ENCODE results near the gene CD55. TPM values are rescaled to one million over a fixed set of nuclear protein-coding genes. Genes with fewer than 3 reads are reported as not detected.

The CD55 gene
- total and polyA plus RNA-seq, 8 donors = 8.1 to 168 (median 25.6) TPM

- no peak for TF ChIP-seq POLR2A (IDR thresholded peaks at IDR 0.05)
- no peak for TF ChIP-seq CTCF (IDR thresholded peaks at IDR 0.05)
- Histone ChIP-seq H3K27ac (no peak overlapping the region), H3K27me3 (no peaks in the 10 kb centered on the region)
Measured at GRCh38 chr1:207345644-207346477, 24.4 kb downstream of the CD55 start.

GRCh38 chr1:207346513-207346912 lies 25.0 kb downstream of the CD55 start:
- TF ChIP-seq POLR2A (IDR thresholded peaks at IDR 0.05) = no peak
- TF ChIP-seq CTCF (IDR thresholded peaks at IDR 0.05) = no peak
- TF ChIP-seq POLR2AphosphoS5 (IDR thresholded peaks at IDR 0.05) = no peak
- no peak for TF ChIP-seq EP300 (IDR thresholded peaks at IDR 0.05)
- no peak overlapping the region for H3K27ac ChIP-seq
- intact Hi-C loops (cut with DNase I; ENCODE audit: low total_unique reads) = no loop called here
- 59 to 89% (median 81%) methylated on average over 3 of the region's 3 CpGs for WGBS, 5 donors
- H3K27me3 ChIP-seq = no peaks in the 10 kb centered on the region
- peaks cover 0 to 4% (median 0%) of the 10 kb centered on the region in 4 donors for H3K4me1 ChIP-seq
- H3K36me3 ChIP-seq = peaks cover 9 to 70% (median 44%) of the 10 kb centered on the region in 4 donors
- peaks cover 0 to 11% (median 7%) of the 10 kb centered on the region in 4 donors for H3K9me3 ChIP-seq
- H3K4me3 ChIP-seq = no peak overlapping the region
- DNase-seq = no peak

More at GRCh38 chr1:207345644-207346477, 24.4 kb downstream of the CD55 start:
- Histone ChIP-seq H3K9me3 (peaks cover 0 to 11% (median 7%) of the 10 kb centered on the region in 4 donors), H3K4me3 (no peak overlapping the region), H3K36me3 (peaks cover 9 to 67% (median 48%) of the 10 kb centered on the region in 4 donors), H3K4me1 (peaks cover 0 to 4% (median 0%) of the 10 kb centered on the region in 4 donors)
- intact Hi-C loops (cut with DNase I; ENCODE audit: low total_unique reads) = no loop called here
- DNase-seq = no peak
- 70 to 83% (median 82%) methylated on average over 5 to 7 of the region's 7 CpGs for WGBS, 5 donors

GRCh38 chr1:207349979-207350378 lies 28.5 kb downstream of the CD55 start:
- Histone ChIP-seq H3K4me3 (no peak overlapping the region), H3K27ac (no peak overlapping the region), H3K9me3 (peaks cover 0 to 11% (median 7%) of the 10 kb centered on the region in 4 donors), H3K27me3 (no peaks in the 10 kb centered on the region), H3K4me1 (peaks cover 0 to 26% (median 2%) of the 10 kb centered on the region in 4 donors), H3K36me3 (peaks cover 9 to 58% (median 42%) of the 10 kb centered on the region in 4 donors)
- intact Hi-C loops (cut with DNase I; ENCODE audit: low total_unique reads) = no loop called here
- TF ChIP-seq POLR2A (IDR thresholded peaks at IDR 0.05) (no peak), EP300 (IDR thresholded peaks at IDR 0.05) (no peak), POLR2AphosphoS5 (IDR thresholded peaks at IDR 0.05) (no peak), CTCF (IDR thresholded peaks at IDR 0.05) (no peak)
- no peak for DNase-seq
- WGBS, 5 donors = 95 to 100% (median 98%) methylated on average over 2 of the region's 2 CpGs

GRCh38 chr1:207352554-207352953 lies 31.1 kb downstream of the CD55 start:
- intact Hi-C loops (cut with DNase I; ENCODE audit: low total_unique reads) = no loop called here
- Histone ChIP-seq H3K4me3 (no peak overlapping the region), H3K27me3 (no peaks in the 10 kb centered on the region), H3K36me3 (peaks cover 2 to 37% (median 24%) of the 10 kb centered on the region in 4 donors), H3K9me3 (peaks cover 0 to 11% (median 7%) of the 10 kb centered on the region in 4 donors), H3K4me1 (peaks cover 0 to 29% (median 0%) of the 10 kb centered on the region in 4 donors), H3K27ac (no peak overlapping the region)
- DNase-seq = no peak
- TF ChIP-seq CTCF (IDR thresholded peaks at IDR 0.05) = no peak
- no peak for TF ChIP-seq POLR2AphosphoS5 (IDR thresholded peaks at IDR 0.05)
- TF ChIP-seq POLR2A (IDR thresholded peaks at IDR 0.05) = no peak
- no peak for TF ChIP-seq EP300 (IDR thresholded peaks at IDR 0.05)
